HG03159 (cell line): Measurements from ENCODE around the gene NPAS3.

ENCODE experiments used
- ATAC-seq: cut with Tn5 transposase; IDR thresholded peaks from one replicate; pipeline ENCODE4 v1.9.1; 2021; ENCODE audit warnings: mild to moderate bottlenecking, moderate library complexity; ENCODE audit not compliant: unreplicated experiment

NPAS3 gene

DNA sequence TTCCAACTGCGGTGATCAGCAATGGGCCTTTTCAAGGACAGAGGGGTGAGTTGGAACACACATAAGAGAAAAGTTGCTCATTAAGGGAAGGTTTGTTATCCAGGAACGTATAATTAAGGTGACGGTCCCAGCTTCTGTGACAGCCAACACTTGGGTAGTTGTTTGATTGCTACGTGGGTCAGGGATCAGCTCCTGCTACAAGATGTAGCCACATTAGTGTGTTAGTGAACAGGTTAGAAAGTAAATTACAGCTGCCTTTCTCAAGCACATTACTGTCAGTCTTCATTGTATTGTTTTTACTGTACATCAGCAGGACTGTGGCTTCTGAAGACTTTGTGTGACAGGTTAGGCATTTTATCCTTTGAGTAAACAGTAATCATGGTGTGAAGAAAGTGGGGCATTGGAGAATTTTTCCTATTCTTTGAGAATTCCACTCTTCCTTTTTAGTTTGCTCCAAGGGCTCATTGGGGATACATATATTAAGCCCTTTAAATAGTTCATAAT lies 781.7 kb downstream of the NPAS3 start:
- ATAC-seq, result no peak

DNA sequence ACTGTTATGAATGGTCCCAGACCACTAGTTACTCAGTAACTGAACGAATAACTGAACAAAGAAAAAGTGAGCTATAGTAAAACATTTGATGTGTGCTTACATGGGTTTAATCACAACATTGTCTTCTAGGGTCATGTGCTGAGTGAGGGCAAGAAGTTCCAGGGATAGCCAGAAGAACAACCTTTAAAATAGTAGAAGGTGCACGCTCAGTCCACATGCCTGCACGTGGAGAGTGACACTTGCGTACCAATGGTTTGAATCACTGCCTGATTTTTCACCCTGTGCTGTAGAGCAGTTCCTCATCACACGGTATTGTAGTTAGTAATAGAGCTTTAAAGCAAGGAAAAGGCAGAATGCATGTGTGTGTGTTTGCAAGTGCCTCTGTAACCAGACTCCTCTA lies 788.0 kb downstream of the NPAS3 start:
- ATAC-seq, result no peak

DNA sequence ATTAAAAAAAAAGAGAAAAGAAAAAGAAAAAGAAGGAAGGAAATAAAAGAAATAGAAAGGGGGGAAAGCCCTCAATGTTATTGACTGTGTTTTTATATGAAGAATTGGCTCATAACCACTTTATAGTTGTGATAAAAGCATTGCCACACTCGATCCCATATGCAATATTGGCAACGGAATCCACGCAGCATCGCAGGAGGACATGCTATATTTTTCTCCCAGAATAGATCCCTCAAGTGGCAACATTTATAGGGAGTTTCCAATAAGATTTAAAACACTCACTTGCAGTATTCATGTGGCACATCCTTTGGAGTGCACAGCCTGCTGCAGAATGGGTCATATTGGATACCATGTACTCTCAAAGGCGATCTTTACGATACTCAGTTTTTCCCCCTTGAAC lies 788.9 kb downstream of the NPAS3 start:
- no peak for ATAC-seq

DNA sequence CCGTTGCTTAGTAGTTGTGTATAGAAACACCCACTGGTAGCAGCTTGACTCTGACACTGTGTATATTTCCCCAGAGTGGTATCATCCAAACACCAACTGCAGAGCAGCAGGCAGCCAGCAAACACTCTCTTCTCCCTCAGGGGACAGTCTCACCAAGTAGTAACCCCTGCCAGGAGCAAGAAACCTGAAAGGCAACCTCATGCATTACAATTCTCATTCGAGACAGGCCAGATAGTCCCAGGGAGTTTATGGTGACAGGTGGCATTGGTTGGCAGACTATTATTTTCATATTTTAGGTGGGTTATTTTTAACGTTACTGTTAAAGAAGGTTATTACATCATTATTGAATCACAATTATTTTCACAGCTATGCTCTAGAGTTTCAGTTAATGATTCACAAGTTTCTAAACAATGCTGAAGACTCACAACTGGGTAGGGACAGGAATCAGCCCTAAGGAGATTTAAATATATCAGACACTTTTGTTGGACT lies 789.4 kb downstream of the NPAS3 start:
- no peak for ATAC-seq

DNA sequence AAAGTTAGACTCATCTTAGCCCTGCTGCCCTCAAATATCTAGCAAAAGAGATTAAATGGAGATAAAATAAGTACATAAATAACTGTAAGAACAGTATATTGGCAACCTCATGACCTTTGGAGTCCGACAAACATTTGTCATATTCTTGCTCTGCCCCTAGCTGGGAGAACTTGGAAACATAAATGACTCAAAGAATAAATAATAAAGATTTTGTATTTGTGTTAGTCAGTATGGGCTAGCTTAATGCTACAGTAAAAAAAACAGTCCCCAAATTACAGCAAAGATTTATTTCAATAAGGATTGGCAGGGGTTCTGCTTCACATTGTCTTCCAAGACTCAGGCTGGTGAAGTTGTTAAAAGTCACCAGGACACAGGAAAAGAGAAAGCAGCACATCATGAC lies 791.5 kb downstream of the NPAS3 start:
- ATAC-seq, result no peak

DNA sequence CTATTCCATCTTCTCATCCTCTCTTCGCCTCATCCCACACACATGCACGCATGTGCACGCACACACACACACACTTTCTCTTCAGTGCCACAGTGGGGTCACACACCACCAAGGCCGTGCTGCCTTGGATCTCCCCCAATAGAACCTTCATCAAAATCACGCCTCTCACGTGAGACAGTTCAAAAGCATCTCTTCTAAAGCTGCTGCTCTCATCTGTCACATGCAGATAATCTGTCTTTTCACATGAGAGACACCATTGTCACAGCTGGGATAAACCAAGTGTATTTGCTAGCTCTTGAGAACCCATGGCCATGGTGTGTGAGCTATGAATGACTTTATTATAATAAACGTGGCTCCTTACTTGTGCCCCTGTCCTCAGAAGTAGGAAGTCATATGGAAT lies 793.5 kb downstream of the NPAS3 start:
- ATAC-seq, result no peak

DNA sequence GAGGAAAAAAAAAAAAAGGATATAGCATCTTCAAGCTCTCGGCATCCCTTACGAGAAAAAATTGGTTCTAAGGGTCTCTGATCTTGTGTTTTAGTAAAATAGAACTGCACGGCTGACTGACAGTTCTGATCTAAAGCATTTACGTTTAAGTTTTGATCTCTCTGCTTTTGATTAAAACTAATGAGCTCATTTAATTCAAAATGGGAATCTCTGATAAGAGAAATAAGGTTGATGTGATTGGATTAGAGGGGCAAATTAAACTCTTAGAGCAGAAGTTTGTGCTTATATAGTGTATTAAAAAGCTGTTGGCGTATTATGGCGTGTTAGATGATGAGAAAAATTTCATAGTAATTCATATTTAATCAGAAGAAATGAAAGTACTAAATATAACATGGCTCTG lies 794.6 kb downstream of the NPAS3 start:
- ATAC-seq, result no peak

DNA sequence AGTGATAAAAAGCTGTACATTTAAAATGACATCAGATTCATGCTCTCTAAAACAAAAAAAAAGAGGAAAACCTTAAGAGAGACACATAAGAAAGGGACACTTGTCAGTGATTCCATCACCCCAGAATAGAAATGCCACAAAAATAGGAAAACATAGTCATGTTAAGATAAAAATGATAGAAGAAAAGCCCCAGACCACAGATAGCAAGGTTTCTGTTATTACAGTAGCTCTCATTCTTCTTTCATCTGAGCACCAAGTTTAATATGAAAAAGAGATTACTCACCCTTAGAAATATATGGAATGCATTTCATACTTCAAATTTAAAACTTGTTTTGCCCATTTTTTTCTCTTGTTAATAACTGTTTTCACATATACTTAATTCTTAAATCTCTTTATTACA lies 795.0 kb downstream of the NPAS3 start:
- ATAC-seq, result no peak

DNA sequence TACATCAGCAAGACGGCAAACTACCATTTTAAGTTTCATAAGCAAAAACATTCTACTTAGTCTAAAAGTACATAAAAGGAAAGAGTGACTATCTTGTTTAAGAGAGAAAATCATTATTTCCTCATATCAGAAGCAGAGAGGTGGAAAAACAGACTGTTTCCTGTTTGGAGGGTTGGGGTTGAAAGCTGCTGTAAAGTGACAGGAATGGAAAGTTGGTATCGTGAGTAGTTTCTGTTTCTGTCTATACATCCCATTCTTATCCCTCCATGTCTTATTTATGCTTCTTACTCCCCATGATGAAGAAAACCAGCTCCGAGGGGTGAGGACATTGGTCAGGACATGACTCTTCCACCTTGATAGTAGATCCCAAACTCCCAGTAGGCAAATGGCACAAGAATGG lies 795.7 kb downstream of the NPAS3 start:
- ATAC-seq, result no peak

DNA sequence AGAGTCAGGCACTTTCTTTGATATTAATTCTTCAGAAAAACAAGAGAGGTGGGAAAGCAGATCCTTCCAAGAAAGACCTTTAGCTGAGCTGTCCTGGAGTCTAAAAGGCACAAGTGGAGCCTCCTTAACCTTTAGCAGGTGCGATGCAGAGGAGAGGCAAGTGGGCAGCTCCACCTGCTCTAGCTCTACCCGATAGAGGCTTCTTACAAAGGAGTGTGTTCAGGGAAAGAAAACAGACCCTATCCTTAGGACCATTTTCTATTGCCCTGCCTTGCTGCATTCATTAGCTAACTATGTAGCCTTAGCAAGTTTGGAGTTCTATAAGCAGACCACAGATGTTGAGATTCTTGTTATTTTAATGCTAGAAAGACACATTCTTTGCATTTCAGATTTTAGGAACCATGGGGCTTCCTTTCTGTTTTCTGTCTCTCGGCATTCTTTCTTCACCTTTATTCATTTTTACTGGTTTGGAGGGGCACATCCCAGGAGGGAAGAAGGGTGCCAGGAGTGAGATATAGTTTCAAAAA lies 797.7 kb downstream of the NPAS3 start:
- ATAC-seq, result no peak

DNA sequence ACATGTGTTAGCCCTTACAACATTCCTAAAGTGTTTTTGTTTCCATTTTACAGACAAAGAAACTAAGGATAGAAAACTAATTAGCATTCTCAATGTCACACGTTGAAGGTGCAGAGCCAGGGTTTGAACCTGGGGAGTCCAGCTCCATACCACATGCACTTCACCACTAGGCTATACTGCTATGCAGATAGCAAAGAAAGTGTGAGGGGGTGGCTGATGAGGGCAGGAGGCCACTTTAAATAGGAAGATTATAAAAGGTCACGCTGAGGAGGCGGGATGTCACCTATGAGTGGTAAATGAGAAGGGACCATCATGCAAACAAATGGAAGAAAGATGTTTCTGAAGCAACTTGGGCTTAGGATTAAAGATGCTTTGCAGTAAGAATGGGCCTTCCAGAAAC lies 798.3 kb downstream of the NPAS3 start:
- no peak for ATAC-seq

DNA sequence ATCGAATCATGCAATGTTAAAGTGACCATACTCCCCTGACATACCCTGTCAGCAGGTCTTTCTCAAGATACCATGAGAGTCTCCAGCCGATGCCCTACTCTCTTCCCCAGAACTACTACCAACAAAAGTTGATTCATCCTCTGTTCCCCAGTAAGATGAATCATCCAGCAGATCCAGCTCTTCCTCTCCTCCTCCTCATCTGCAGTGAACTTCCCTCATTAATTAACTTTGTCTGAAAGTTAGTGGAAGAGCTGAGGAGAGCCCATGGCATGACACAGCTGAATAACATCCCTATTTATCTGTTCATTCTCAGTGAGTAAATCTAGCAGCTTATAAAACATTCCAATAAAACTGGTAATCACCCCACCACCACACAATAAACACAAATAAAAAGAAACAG lies 798.8 kb downstream of the NPAS3 start:
- ATAC-seq, result no peak

DNA sequence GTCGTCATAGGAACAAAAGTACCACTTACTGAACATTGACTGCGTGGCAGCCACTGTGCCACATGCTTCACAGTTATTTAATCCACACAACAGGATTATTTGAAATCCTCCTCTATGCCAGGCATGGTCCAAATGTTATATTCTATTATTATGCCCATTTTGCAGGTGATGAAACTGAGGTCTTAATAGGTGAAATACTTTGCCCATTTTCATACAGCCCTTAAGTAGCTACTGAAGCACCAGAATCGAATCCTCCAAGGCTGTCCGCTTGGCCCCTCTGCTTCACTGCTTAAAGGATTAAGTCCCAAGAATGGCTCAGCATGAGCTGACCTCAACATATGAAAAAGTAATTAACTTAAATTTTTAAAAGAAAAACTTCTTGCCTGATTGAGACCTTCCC lies 799.4 kb downstream of the NPAS3 start:
- ATAC-seq, result no peak

DNA sequence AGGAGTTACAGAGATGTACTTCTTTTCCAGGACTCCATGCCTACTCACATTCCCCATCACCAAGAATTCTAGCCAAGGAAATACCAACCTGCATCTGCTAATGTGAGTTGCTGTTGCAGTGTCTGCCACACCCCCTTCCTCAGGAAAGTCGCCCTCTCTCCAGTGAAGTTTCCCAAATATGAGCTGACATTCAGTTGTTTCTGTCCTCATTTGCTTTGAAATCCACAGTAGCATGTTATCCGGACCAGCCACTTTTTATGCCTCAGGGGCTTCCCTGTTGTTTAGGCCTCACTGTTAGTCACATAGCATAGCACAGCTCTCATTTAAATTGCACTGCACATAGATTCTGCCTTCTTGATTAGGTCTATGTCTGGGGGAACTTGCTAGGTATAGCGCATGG lies 799.8 kb downstream of the NPAS3 start:
- no peak for ATAC-seq

DNA sequence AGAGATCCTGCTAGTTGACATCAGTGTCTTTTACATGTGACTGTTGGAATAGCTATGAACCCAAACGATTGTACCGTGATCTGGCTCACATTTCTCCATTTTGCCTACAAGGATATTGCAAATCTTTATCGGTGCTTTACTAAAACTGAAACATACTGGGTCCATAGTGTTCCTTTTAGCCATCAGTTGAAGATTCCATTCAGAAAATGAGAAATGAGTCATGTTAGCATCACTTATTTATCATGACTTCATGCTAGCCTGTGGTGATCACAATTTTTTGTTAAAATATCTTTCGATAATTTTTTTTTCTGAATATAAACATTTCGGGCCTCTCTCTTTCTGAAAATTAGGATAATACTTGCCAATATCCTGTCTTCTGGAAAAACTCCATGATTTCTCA lies 801.9 kb downstream of the NPAS3 start:
- ATAC-seq, result no peak

DNA sequence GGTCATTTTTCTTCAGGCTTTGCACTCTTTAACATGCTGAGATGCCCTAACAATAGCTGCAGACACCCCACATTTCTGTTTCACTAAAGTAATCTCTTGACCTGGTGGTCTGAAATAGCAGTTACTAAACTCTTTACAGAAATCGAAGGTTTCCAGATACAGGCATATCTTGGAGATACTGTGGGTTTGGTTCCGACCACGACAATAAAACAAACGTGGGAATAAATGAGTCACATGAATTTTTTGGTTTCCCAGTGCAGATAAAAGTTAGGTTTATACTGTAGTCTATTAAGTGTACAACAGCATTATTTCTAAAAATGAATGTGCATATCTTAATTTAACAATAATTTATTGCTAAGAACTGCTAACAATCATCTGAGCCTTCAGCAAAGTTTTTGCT lies 803.5 kb downstream of the NPAS3 start:
- ATAC-seq, result no peak

DNA sequence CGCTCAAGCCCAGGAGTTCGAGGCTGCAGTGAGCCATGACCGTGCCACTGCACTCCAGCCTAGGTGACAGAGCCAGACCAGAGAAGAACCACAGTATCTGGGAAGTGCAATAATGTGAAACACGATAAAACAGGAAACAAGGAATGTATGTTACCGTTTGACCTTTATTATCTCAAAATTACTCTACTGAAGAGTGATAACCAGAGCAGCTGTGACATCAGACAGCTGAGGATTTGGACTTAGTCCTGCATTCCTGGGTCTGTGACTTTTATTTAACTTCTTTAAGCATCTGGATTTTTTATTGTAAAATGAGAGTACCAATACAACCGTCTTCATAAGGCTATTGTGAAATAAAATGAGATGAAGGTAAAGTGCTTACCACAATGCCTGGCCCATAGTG lies 806.5 kb downstream of the NPAS3 start:
- ATAC-seq, result no peak

DNA sequence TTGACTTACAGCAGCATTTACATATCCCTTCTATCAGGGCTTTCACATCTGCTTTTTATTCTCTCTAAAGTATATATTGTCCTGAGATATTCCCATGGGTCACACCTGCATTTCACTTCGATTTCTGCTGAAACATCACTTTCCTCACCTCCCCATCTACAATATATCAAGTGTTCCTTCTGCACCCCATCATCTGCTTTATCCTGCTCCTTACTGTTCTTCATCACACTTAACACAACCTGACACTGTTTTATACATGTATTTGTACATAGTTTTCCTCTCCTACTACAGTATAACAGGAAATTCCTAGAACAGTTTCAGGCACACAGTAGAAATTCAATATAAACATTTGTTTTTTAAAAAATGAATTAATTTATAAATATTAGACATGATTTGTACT lies 809.1 kb downstream of the NPAS3 start:
- ATAC-seq, result no peak

DNA sequence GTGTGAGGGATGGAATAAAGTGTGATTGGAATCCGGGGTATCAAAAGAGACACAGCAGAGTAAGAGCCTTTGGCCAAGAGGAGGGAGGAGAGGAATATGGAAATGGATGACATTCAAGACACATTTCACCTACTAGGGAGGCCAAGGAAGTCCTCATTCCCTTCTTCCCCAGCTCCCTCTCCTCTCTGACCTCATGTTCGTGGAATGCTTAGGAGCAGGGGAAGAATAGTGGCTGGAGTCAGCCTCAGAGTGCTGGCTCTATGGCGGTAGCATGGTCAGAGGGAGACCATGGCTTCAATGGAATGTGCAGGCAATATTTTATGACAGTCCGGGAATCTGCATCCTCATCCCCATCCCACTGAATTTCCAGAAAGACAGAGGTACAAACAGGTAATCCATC lies 815.6 kb downstream of the NPAS3 start:
- no peak for ATAC-seq

DNA sequence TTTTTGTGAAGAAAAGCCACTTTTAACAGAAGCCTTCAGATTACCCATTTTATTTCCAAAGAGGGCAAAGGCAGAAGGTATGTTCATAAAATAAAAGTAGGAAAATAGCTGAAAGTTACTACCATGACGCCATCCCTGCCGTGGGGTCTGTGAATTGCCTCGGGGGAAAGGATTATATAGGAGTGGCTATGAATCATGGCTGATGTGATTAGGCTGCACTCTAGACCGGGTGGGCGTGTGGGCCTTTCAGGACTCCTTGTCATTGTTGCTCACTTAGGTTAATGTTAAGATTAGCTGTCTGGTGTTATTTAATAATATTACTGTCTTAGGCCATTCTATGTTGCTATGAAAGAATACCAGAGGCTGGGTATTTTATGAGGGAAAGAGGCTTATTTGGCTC lies 816.7 kb downstream of the NPAS3 start:
- ATAC-seq, result no peak

DNA sequence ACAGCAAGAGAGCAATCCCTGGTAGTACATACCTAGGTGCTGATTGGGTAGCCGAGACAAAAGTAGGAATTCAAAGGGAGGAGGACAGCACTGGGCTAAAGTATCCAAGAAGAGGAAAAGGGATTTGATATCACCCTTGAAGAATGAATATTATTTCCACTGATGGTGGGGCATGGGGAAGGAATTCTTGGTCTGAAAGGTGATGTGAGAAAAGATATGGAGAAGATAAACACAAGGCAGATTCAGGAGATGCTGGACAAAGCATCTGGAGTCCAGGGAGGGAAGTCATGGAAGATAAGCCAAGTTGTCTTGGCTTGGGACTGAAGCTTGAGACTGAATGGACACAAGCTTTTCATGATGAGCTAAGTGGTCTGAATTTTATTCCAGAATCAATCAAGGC lies 818.2 kb downstream of the NPAS3 start:
- ATAC-seq, result no peak

DNA sequence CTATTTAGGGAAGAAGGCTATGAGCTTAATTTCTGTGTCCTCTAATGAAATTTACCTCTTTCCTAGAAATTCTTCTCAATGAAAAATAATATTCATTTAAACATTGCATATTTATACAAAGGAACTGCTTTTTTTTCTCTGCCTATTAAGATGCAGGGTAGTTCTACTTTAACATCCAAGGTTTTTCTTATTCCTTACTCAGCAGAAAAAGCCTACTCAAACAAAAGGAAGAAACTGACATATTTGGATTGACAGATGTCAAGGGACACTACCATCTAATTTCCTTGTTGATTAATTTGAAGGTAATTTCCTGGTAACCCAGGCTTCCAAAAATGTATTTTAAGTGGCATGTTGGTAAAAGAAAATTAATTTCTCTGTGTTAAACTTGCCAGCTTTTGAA lies 819.9 kb downstream of the NPAS3 start:
- ATAC-seq, result no peak

DNA sequence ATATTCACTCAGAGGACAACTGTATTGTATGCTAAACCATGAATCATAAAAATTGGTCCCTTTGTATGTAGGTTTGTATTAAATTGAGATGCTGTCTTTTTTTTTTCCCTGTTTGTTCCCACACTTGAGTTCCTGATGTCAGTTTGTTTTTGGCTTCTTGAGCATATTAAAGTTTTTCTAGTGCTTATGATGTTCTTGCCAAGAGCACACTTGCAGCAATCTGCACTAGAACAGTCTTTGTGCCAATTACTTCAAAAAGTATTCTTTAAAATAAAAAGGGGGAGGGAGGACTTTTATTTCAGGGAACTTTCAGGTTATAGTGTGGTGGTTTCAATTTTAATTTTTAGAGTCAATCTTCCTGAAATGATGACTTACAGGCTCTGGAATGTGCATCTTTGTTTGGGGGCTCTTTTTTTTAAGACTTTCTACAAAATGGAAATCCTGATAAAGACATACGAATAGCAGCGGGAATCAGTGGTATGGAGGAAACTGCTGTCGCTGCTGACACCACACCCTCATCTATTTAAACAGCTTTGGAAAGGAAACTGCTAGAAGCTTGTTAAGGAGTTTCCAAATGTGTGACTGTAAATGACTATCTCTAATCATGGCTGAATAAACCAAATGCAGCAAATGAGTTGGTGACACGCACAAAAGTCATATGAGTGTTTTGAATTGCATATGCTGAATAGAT lies 823.6 kb downstream of the NPAS3 start:
- ATAC-seq, result no peak
